Stimulated activated CD8-positive, alpha-beta memory T cell treated with anti-CD3 and anti-CD28 coated beads, Interleukin-7, amount 100 ng/mL, for 1 hour (primary cell): ENCODE data around the gene PCDHGC5.
A peak's percentile ranks its signal among the peaks of the same experiment; 100 is the strongest.

ENCODE experiments used
- DNase-seq, 2 donors: peaks; one replicate each; pipeline ENCODE4 v3.0.0-alpha.2; 2020; ENCODE audit warnings: low read depth in 2 of 2

PCDHGC5 gene

GRCh38 chr5:141512911-141513626 is 24.2 kb downstream of the PCDHGC5 start:
- DNase-seq = no peak

GRCh38 chr5:141513627-141514329 is 24.9 kb downstream of the PCDHGC5 start:
- peak; percentile 7 to 19 for DNase-seq

- DNase-seq = no peak
These were observed 25.7 kb downstream of the PCDHGC5 start for GRCh38 chr5:141514330-141515133.

GRCh38 chr5:141515141-141515540 is 26.3 kb downstream of the PCDHGC5 start:
- no peak for DNase-seq

- DNase-seq = no peak
These were observed 27.2 kb downstream of the PCDHGC5 start for GRCh38 chr5:141515946-141516671.

- no peak for DNase-seq
These were observed 27.8 kb downstream of the PCDHGC5 start for GRCh38 chr5:141516672-141517025.

GRCh38 chr5:141517312-141517711 is 28.4 kb downstream of the PCDHGC5 start:
- no peak for DNase-seq

GRCh38 chr5:141517880-141518617 is 29.2 kb downstream of the PCDHGC5 start:
- DNase-seq = no peak

GRCh38 chr5:141518618-141519015 is 29.7 kb downstream of the PCDHGC5 start:
- DNase-seq = no peak

- DNase-seq = no peak
These were observed 31.0 kb downstream of the PCDHGC5 start for GRCh38 chr5:141519605-141520565.

- DNase-seq = no peak
These were observed 32.4 kb downstream of the PCDHGC5 start for GRCh38 chr5:141521244-141521781.

- no peak for DNase-seq
These were observed 33.4 kb downstream of the PCDHGC5 start for GRCh38 chr5:141522301-141522700.

GRCh38 chr5:141523991-141524390 is 35.1 kb downstream of the PCDHGC5 start:
- no peak for DNase-seq

- DNase-seq = peak; percentile 8 to 21
These were observed 36.0 kb downstream of the PCDHGC5 start for GRCh38 chr5:141524604-141525597.

- DNase-seq = no peak
These were observed 36.8 kb downstream of the PCDHGC5 start for GRCh38 chr5:141525653-141526052.

GRCh38 chr5:141527426-141527825 is 38.5 kb downstream of the PCDHGC5 start:
- DNase-seq = no peak

GRCh38 chr5:141528291-141528984 is 39.6 kb downstream of the PCDHGC5 start:
- no peak for DNase-seq

- no peak for DNase-seq
These were observed 40.1 kb downstream of the PCDHGC5 start for GRCh38 chr5:141529002-141529401.
